Measurements from ENCODE around the gene GRIN2C. TPM values are rescaled to one million over a fixed set of nuclear protein-coding genes. Genes with fewer than 3 reads are reported as not detected.

The GRIN2C gene
- total and polyA plus RNA-seq, 9 donors, result 0.11 to 0.82 (median 0.36) TPM

- no peaks in the 10 kb centered on the region for H3K4me1 ChIP-seq (ENCODE audit: insufficient read depth)
- no peak overlapping the region for H3K4me3 ChIP-seq
- no peaks in the 10 kb centered on the region for H3K36me3 ChIP-seq
- H3K9me3 ChIP-seq, result no peaks in the 10 kb centered on the region
- no peak for DNase-seq
- no peak for TF ChIP-seq CTCF (IDR thresholded peaks at IDR 0.05)
- TF ChIP-seq EP300 (IDR thresholded peaks at IDR 0.05), result no peak
- no peak for TF ChIP-seq POLR2A (IDR thresholded peaks at IDR 0.05)
- intact Hi-C loops (cut with DNase I), result loop anchor here in 1 of 4 donors (10.0 kb wide), 1 partner anchor 157 kb away; no protein-coding TSS in a partner anchor
- no peaks in the 10 kb centered on the region for H3K27me3 ChIP-seq
- WGBS, 3 donors, result 59 to 65% (median 63%) methylated on average over 8 of the region's 8 CpGs
- no peak overlapping the region for H3K27ac ChIP-seq
Observed at GRCh38 chr17:74798239-74798707, 61.4 kb downstream of the GRIN2C start.

- Histone ChIP-seq H3K36me3 (no peaks in the 10 kb centered on the region), H3K27me3 (no peaks in the 10 kb centered on the region), H3K9me3 (no peaks in the 10 kb centered on the region), H3K4me1 (ENCODE audit: insufficient read depth) (no peaks in the 10 kb centered on the region), H3K4me3 (no peak overlapping the region), H3K27ac (no peak overlapping the region)
- TF ChIP-seq POLR2A (IDR thresholded peaks at IDR 0.05) (no peak), CTCF (IDR thresholded peaks at IDR 0.05) (no peak), EP300 (IDR thresholded peaks at IDR 0.05) (no peak)
- intact Hi-C loops (cut with DNase I), result loop anchor here in 1 of 4 donors (10.0 kb wide), 1 partner anchor 157 kb away; no protein-coding TSS in a partner anchor
- DNase-seq, result no peak
- WGBS, 3 donors, result 94 to 97% (median 97%) methylated on average over 4 of the region's 4 CpGs
Observed at GRCh38 chr17:74797824-74798223, 61.9 kb downstream of the GRIN2C start.

- Histone ChIP-seq H3K4me3 (no peak overlapping the region), H3K36me3 (no peaks in the 10 kb centered on the region), H3K9me3 (no peaks in the 10 kb centered on the region), H3K27ac (no peak overlapping the region), H3K4me1 (ENCODE audit: insufficient read depth) (no peaks in the 10 kb centered on the region), H3K27me3 (no peaks in the 10 kb centered on the region)
- DNase-seq, result no peak
- intact Hi-C loops (cut with DNase I), result loop anchor here in 1 of 4 donors (10.0 kb wide), 1 partner anchor 158 kb away; no protein-coding TSS in a partner anchor
- 86 to 90% (median 87%) methylated on average over 6 of the region's 6 CpGs for WGBS, 3 donors
- TF ChIP-seq CTCF (IDR thresholded peaks at IDR 0.05) (no peak), POLR2A (IDR thresholded peaks at IDR 0.05) (no peak), EP300 (IDR thresholded peaks at IDR 0.05) (no peak)
Observed at GRCh38 chr17:74796866-74797265, 62.8 kb downstream of the GRIN2C start.

DNA sequence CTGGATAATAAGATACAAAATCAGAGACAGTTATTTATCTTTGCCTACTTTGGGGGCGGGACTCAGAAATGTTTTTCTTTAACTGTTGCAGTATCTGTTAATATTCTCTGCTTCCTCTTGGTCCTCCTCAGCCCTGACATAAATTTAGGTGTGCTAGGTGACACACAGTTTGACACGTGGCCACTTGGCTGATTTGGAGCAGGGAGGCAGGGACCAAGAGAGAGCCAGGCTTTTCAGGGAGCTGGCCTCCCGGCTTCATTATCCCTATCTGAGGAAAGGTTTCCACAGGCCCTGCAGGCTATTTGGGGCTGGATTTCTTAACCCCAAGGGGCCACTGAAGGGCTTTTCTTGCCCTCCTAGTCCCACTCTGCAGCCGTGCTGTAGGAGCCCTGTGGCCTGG, 63.5 kb downstream of the GRIN2C start:
- Histone ChIP-seq H3K27ac (no peak overlapping the region), H3K27me3 (no peaks in the 10 kb centered on the region), H3K9me3 (no peaks in the 10 kb centered on the region), H3K4me1 (ENCODE audit: insufficient read depth) (no peaks in the 10 kb centered on the region), H3K36me3 (no peaks in the 10 kb centered on the region), H3K4me3 (no peak overlapping the region)
- TF ChIP-seq POLR2A (IDR thresholded peaks at IDR 0.05) (no peak), CTCF (IDR thresholded peaks at IDR 0.05) (no peak), EP300 (IDR thresholded peaks at IDR 0.05) (no peak)
- WGBS, 3 donors, result 82 to 90% (median 85%) methylated on average over 4 of the region's 4 CpGs
- intact Hi-C loops (cut with DNase I), result loop anchor here in 1 of 4 donors (10.0 kb wide), 1 partner anchor 159 kb away; no protein-coding TSS in a partner anchor
- DNase-seq, result no peak
